Effector memory CD4-positive, alpha-beta T cell (primary cell): Measurements from ENCODE around the gene TPO.
"Not testable (repeated sequence)": the region's sequence is repeated elsewhere in the genome, so short reads cannot be mapped to it uniquely, and the experiment has no call there.

ENCODE experiments used
- DNase-seq, 3 donors: peaks; one replicate each; pipeline ENCODE4 v3.0.0-alpha.2; 2020
- H3K27ac ChIP-seq: 2 replicates; pipeline ENCODE4 v1.7.0; 2013; ENCODE audit warnings: mild to moderate bottlenecking, low read length, moderate library complexity; ENCODE audit not compliant: insufficient read depth, poor library complexity, severe bottlenecking
- H3K27me3 ChIP-seq: replicated peaks from 2 replicates; pipeline ENCODE4 v1.7.0; 2013; ENCODE audit warnings: mild to moderate bottlenecking, low read length; ENCODE audit not compliant: insufficient read depth, control insufficient read depth, poor library complexity, severe bottlenecking
- H3K36me3 ChIP-seq: 2 replicates; pipeline ENCODE4 v1.7.0; 2013; ENCODE audit warnings: mild to moderate bottlenecking, low read length, moderate library complexity; ENCODE audit not compliant: control insufficient read depth, insufficient read depth
- H3K4me1 ChIP-seq: 2 replicates; pipeline ENCODE4 v1.7.0; 2013; ENCODE audit warnings: low read length, mild to moderate bottlenecking; ENCODE audit not compliant: control insufficient read depth, insufficient read depth, poor library complexity, severe bottlenecking
- H3K4me3 ChIP-seq: 2 replicates; pipeline ENCODE4 v1.7.0; 2013; ENCODE audit warnings: low read length, low read depth, mild to moderate bottlenecking; ENCODE audit not compliant: insufficient read depth, poor library complexity, severe bottlenecking
- H3K9me3 ChIP-seq: 2 replicates; pipeline ENCODE4 v1.7.0; 2013; ENCODE audit warnings: mild to moderate bottlenecking, low read length, moderate library complexity; ENCODE audit not compliant: control insufficient read depth

Gene TPO

DNA sequence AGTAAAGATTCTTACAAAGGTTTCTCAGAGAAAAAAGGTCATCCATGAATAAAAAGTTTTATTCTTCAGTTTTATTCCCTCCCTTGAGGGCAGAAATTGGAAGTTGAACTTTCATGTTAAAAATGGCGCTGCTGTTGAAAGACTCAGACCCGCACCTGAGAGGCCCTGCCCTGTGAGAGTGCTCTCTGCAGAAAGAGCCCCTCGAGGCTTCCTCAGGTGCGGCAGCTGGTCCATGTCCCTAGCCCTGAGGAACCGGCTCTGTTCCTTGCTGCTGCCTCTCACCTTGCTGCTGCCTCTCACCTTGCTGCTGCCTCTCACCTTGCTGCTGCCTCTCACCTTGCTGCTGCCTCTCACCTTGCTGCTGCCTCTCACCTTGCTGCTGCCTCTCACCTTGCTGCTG lies 104.0 kb downstream of the TPO start:
- peaks cover 15% of the 10 kb centered on the region for H3K4me1 ChIP-seq
- not testable (repeated sequence) for H3K27me3 ChIP-seq, DNase-seq, H3K36me3 ChIP-seq, H3K4me3 ChIP-seq, H3K9me3 ChIP-seq, H3K27ac ChIP-seq

DNA sequence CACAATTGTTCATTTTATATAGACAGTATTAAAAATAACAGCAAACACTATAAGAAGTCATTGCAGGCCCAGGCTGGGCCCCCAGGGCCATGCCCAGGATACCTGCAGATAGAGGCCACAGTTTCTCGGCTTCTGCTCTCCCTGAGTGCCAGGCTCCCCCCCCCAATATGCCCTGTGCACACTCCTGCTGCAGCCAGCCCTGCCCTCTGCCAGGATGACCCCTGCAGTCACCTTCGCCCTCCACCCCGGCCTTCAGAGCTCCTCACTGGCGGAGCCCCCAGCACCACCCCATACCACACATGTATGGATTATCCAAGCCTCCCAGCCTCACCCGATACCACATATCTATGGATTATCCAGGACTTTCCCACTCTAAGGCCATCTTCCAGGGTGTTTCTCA lies 104.5 kb downstream of the TPO start:
- DNase-seq: no peak
- H3K27ac ChIP-seq: peak overlapping the region; percentile 39
- H3K4me1 ChIP-seq: peaks cover 15% of the 10 kb centered on the region
- H3K4me3 ChIP-seq: no peak overlapping the region
- no peaks in the 10 kb centered on the region for H3K9me3 ChIP-seq
- H3K27me3 ChIP-seq: no peaks in the 10 kb centered on the region
- no peaks in the 10 kb centered on the region for H3K36me3 ChIP-seq

DNA sequence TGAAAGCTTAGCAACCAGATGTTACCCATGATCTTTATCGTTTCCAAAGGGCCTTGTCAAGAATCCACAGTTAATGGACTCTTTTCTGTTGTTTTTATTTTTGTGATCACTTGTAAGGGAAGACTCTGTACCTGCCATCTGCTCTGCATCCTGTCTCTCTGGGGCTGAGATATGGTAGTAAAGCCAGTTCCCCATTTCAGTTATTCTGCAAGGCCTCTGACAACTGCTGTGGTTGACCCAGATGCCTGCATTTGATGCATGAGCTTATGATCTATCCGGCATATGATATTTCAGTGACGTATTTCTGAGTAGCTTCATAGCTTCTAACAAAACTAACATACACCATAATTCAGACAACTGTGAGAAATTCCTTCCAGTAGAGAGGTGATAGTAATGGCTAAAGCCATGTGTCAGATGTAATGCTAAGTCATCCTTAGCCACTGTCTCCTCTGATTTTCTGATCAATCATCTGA lies 105.1 kb downstream of the TPO start:
- no peaks in the 10 kb centered on the region for H3K36me3 ChIP-seq
- H3K27ac ChIP-seq: peak overlapping the region; percentile 39
- no peaks in the 10 kb centered on the region for H3K9me3 ChIP-seq
- H3K27me3 ChIP-seq: no peaks in the 10 kb centered on the region
- DNase-seq: no peak
- peaks cover 15% of the 10 kb centered on the region for H3K4me1 ChIP-seq
- no peak overlapping the region for H3K4me3 ChIP-seq

DNA sequence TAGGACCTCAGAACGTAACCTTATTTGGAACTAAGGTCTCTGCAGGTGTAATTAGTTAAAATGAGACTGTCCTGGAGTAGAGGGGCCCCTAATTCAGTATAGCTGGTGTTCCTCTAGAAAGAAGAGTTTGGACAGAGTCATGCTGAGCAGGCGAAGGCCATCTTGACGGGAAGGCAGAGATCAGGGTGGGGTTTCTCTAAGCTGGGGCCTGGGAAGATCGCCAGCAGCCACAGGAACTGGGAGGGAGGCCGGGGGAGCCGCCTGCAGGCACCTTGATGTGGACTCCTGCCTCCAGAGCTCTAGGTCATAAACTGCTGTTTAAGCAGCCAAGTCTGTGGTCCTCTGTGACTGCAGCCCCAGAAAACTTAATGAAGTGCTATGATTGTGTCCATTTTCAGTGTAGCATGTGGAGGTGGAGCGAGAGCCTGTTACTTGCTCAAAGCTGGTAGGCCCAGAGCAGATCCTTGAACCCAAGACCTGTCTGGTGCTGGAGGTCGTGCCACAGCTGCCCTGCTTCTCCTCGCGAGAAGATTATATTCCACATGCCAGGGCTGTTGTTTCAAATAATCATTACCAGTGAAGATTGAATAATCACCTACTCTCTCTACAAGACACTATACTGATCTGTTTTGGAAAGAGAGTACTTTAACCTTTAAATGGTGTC lies 105.7 kb downstream of the TPO start:
- no peaks in the 10 kb centered on the region for H3K9me3 ChIP-seq
- no peaks in the 10 kb centered on the region for H3K27me3 ChIP-seq
- no peaks in the 10 kb centered on the region for H3K36me3 ChIP-seq
- no peak overlapping the region for H3K4me3 ChIP-seq
- no peak for DNase-seq
- H3K27ac ChIP-seq: peak overlapping the region; percentile 39
- peaks cover 15% of the 10 kb centered on the region for H3K4me1 ChIP-seq

DNA sequence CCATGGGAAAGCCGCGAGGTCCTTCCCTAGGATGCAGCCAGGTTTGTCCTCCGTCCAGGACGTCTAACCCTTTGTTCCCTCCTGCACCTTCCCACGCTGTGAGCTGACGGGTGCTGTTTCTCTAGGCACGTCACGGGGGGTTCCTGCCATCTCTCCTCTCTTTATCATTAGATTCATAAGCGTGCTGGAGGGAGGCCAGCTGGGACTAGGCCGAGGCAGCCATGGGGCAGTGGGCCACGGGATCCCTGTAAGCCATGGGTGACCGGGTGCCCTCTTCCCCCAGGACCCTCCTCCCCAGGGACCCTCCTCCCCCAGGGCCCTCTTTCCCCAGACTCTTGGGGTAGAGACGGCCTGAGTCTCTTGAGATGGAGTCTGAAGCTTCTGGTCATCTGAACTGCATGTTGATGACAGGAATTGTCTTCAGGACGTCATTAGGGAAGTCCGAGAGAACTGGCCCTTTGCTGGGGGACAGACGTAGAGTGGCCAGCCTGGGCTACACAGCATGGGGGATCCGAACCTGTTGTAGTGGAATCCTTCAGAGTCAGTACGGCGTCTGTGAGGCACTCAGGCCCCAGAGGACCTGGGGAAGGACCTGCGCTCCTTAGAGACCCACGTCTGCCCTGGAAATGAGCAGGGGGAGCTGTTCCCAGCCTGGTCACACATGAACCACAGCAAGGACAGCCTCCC lies 108.1 kb downstream of the TPO start:
- no peak for DNase-seq
- Histone ChIP-seq H3K27ac (no peak overlapping the region), H3K9me3 (no peaks in the 10 kb centered on the region), H3K27me3 (no peaks in the 10 kb centered on the region), H3K4me1 (peaks cover 15% of the 10 kb centered on the region), H3K36me3 (no peaks in the 10 kb centered on the region), H3K4me3 (no peak overlapping the region)

DNA sequence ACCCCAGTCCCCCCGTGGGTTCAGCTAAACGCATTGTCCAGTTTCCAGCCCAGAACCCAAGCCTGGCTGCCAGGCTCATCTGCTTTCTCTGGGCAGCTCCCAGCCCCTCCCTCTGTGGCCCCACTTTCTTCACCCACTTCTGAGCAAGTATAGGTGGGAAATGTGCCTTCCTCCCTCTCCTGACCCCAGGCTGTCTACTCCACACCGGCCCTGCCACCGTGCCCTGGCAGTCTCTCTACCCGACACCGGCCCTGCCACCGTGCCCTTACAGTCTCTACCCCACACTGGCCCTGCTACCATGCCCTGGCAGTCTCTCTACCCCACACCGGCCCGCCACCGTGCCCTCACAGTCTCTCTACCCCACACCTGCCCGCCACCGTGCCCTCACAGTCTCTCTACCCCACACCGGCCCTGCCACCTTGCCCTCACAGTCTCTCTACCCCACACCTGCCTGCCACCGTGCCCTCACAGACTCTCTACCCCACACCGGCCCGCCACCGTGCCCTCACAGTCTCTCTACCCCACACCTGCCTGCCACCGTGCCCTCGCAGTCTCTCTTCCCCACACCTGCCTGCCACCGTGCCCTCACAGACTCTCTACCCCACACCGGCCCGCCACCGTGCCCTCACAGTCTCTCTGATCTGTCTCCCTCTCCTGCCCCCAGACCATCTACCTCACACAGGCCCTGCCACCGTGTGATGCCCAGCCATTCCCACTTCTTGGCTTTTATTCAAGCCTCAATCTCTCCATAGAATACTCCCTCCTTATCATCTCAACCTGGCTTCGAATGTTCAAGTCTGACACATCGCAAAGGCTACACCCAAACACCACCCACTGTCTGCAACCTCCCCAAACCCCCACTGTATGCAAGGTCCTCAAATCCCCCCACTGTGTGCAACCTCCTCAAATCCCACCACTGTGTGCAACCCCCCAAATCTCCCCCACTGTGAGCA lies 108.9 kb downstream of the TPO start:
- Histone ChIP-seq H3K9me3 (no peaks in the 10 kb centered on the region), H3K4me3 (no peak overlapping the region), H3K27me3 (no peaks in the 10 kb centered on the region), H3K4me1 (peaks cover 15% of the 10 kb centered on the region), H3K36me3 (no peaks in the 10 kb centered on the region), H3K27ac (no peak overlapping the region)
- no peak for DNase-seq

DNA sequence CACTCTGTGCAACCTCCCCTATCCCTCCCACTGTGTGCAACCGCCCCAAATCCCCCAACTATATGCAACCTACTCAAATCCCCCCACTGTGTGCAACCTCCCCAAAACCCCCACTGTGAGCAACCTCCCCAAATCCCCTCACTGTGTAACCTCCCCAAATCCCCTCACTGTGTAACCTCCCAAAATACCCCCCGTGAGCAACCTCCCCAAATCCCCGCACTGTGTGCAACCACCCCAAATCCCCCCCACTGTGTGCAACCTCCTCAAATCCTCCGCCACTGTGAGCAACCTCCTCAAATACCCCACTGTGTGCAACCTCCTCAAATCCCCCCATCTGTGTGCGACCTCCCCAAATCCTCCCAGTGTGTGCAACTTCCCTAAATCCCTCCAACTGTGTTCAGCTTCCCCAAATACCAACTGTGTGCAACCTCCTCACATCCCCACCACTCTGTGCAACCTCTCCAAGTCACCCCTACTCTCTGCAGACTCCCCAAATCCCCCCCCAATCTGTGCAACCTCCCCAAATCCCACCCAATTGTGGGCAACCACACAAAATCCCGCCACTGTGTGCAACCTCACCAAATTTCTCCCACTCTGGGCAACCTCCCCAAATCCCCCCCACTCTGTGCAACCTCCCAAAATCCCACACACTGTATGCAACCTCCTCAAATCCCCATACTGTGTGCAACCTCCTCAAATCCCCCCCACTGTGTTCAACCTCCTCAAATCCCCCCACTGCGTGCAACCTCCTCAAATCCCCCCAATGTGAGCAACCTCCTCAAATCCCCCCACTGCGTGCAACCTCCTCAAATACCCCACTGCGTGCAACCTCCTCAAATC lies 114.1 kb downstream of the TPO start:
- Histone ChIP-seq H3K4me3 (no peak overlapping the region), H3K4me1 (no peaks in the 10 kb centered on the region), H3K36me3 (no peaks in the 10 kb centered on the region), H3K27ac (no peak overlapping the region), H3K9me3 (no peaks in the 10 kb centered on the region), H3K27me3 (no peaks in the 10 kb centered on the region)
- no peak for DNase-seq

DNA sequence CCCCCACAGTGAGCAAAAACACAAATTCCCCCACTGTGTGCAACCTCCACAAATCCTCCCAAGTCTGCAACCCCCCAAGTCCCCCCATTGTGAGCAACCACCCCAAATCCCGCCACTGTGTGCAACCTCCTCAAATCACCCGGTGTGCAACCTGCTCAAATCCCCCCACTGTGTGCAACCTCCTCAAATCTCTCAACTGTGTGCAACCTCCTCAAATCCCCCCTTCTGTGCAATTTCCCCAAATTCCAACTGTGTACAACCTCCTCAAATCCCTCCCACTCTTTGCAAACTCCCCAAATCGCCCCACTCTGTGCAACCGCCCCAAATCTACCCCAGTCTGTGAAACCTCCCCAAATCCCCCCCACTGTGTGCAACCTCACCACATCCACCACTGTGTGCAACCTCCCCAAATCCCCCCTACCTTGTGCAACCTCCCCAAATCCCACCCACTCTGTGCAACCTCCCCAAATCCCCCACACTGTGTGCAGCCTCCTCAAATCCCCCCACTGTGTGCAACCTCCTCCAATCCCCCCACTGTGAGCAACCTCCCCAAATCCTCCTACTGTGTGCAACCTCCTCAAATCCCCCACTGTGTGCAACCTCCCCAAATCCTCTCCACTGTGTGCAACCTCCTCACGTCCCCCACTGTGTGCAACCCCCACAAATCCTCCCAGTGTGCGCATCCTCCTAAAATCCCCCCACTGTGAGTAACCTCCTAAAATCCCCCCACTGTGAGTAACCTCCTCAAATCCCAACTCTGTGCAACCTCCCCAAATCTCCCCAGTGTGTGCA lies 115.2 kb downstream of the TPO start:
- H3K27ac ChIP-seq: no peak overlapping the region
- no peaks in the 10 kb centered on the region for H3K27me3 ChIP-seq
- no peak for DNase-seq
- no peaks in the 10 kb centered on the region for H3K4me1 ChIP-seq
- H3K9me3 ChIP-seq: no peaks in the 10 kb centered on the region
- no peak overlapping the region for H3K4me3 ChIP-seq
- no peaks in the 10 kb centered on the region for H3K36me3 ChIP-seq

DNA sequence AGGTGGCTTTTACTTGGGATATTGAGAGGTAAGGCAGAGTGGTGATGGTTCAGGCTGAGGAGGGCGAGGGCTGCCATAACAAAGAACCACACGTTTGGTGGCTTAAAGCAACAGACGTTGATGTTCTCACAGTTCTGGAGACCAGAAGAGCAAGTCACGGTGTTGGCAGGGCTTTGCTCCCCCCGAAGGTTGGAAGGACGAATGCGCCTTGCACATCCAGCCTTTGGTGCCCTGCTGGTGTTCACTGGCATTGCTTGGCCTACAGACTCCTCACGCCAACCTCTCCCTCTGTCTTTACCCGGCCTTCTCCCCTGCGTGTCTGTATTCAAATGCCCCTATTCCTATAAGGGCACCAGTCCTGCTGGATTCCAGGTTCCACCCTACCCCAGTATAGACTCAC lies 125.4 kb downstream of the TPO start:
- no peaks in the 10 kb centered on the region for H3K9me3 ChIP-seq
- no peaks in the 10 kb centered on the region for H3K36me3 ChIP-seq
- no peak overlapping the region for H3K27ac ChIP-seq
- no peaks in the 10 kb centered on the region for H3K27me3 ChIP-seq
- no peak overlapping the region for H3K4me3 ChIP-seq
- no peaks in the 10 kb centered on the region for H3K4me1 ChIP-seq
- DNase-seq: no peak
